SJSA1 (cell line): Measurements from ENCODE around the gene GPX2. TPM values are rescaled to one million over a fixed set of nuclear protein-coding genes. Genes with fewer than 3 reads are reported as not detected.

Experiments used
- DNase-seq, 2 experiments: peaks; one replicate each; pipeline ENCODE4 v3.0.0-alpha.2; 2015 to 2020; ENCODE audit warnings: low spot score in 2 of 2, low read depth in 1 of 2
- H3K27ac ChIP-seq: fragments of 250-450 bp; sonication (Bioruptor Pico); 2 replicates; pipeline ENCODE4 v1.5.1; 2020; ENCODE audit warnings: mild to moderate bottlenecking, moderate library complexity
- H3K27me3 ChIP-seq: fragments of 250-450 bp; sonication (Bioruptor Pico); replicated peaks from 2 replicates; pipeline ENCODE4 v1.5.1; 2020; ENCODE audit warnings: mild to moderate bottlenecking, moderate library complexity
- H3K36me3 ChIP-seq: fragments of 250-450 bp; sonication (Bioruptor Pico); 2 replicates; pipeline ENCODE4 v1.5.1; 2020; ENCODE audit warnings: mild to moderate bottlenecking
- H3K4me1 ChIP-seq: fragments of 250-450 bp; sonication (Bioruptor Pico); replicated peaks from 2 replicates; pipeline ENCODE4 v1.6.1; 2021; ENCODE audit warnings: mild to moderate bottlenecking
- H3K4me3 ChIP-seq: fragments of 250-450 bp; sonication (Bioruptor Pico); 2 replicates; pipeline ENCODE4 v1.5.1; 2020; ENCODE audit warnings: mild to moderate bottlenecking
- H3K9me3 ChIP-seq: fragments of 250-450 bp; sonication (Bioruptor Pico); replicated peaks from 2 replicates; pipeline ENCODE4 v1.5.1; 2020; ENCODE audit warnings: mild to moderate bottlenecking
- total RNA-seq: library from RNA; depleted of rRNA; stranded (reverse); fragments of >200 nt; shearing (Covaris generic); gene quantifications from 2 replicates; pipeline ENCODE4 v1.2.3, GENCODE V29; 2014

The GPX2 gene
- total RNA-seq, 1 experiment from 2014 or later = not detected

DNA sequence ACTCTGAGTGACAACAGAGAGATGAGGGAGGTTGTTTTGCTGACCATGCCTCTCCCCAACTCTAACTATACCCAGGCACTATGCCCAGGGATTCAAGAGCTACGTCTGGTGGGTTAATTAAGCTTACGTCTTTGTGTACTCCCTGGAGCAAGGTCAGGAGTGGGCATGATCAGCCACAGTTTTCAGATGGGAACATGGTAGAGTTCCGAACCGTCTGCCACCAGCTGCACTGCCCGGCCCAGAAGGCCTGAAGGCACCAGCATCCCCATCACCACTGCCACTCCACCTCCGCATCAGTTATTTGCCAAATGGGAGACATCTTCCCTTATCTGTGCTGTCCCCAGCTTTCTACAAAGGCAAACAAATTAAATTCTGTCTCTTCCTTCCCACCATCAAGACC is 11.1 kb upstream of the GPX2 start:
- H3K27me3 ChIP-seq = no peaks in the 10 kb centered on the region
- no peak overlapping the region for H3K4me3 ChIP-seq
- no peaks in the 10 kb centered on the region for H3K9me3 ChIP-seq
- no peaks in the 10 kb centered on the region for H3K4me1 ChIP-seq
- no peak for DNase-seq
- no peak overlapping the region for H3K27ac ChIP-seq
- no peaks in the 10 kb centered on the region for H3K36me3 ChIP-seq

DNA sequence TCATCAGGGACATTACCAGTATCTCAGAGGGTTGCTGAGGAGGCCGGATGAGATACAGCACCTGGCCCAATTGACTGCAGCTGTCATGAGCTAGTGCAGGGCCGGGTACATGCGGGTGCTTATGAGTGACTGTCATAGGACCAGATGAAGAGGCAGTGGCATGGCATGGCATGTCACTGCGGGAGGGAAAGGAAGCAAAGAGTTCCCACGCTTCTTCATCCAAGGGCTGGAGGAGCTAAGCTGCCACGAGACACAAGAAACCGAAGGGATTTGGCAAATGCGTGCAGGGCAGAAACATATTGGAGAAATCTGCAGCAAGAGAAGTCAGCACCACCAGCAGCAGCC is 10.7 kb upstream of the GPX2 start:
- no peak overlapping the region for H3K27ac ChIP-seq
- no peak overlapping the region for H3K4me3 ChIP-seq

DNA sequence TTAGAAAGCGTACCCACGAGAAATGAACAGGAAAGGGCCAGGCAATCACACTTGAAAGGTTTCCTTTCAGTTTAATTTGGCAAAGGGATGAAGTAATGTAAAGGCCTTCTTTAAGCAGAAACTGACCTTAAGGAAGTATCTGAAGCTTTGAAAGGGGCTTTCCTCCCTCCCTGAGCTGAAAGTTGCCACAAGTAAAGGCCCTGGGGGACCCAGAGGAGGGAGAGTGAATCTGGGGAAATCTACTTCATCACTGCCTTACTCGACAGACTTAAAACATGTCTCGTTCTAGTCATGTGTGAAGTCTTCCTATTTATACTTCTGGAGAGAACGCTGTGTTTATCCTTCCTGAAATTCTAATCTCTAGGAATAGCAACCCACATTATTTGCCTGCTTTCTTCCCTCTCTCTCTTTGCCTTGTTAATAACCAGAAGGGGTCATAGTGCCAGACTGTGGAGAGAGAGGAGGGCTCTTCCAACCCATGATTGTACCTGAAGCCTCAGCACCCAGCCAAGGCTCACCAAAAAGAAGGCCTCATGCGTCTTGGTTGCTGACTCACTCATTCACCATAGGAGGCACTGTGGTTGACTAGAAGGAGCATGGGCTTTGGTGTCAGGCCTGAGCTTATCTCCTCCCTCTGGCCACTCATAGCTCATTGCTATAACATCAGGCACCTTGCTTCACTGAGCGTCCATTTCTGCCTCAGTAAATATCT is 10.2 kb upstream of the GPX2 start:
- Histone ChIP-seq H3K27me3 (no peaks in the 10 kb centered on the region), H3K36me3 (no peaks in the 10 kb centered on the region), H3K27ac (no peak overlapping the region), H3K9me3 (no peaks in the 10 kb centered on the region), H3K4me1 (no peaks in the 10 kb centered on the region), H3K4me3 (no peak overlapping the region)
- DNase-seq = no peak

More for the DNA sequence above, 10.7 kb upstream of the GPX2 start:
- Histone ChIP-seq H3K4me1 (no peaks in the 10 kb centered on the region), H3K36me3 (no peaks in the 10 kb centered on the region), H3K27me3 (no peaks in the 10 kb centered on the region), H3K9me3 (no peaks in the 10 kb centered on the region)
- no peak for DNase-seq

DNA sequence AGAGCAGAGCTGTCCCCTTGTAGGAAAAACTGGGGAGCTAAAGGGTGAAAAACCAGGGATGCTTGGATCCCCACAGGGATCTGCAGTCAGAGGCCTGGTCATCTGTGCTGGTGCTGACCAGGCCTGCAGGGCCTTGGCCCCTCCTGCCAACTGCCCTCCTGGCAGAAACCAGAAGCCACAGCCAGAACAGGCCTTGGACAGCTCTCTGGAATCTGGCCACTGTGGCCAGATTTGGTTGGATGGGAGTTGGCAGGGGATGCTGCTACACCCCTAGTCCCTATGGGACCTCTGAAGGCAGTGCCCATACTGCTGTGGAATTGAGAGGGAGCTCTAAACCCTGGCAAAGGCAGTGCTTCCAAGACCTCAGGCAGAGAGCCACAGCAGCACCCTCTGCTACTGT is 9.2 kb upstream of the GPX2 start:
- Histone ChIP-seq H3K9me3 (no peaks in the 10 kb centered on the region), H3K27ac (no peak overlapping the region), H3K4me3 (no peak overlapping the region), H3K36me3 (no peaks in the 10 kb centered on the region; the same call in 1 of the 2 replicates), H3K4me1 (no peaks in the 10 kb centered on the region), H3K27me3 (no peaks in the 10 kb centered on the region)
- DNase-seq = no peak

DNA sequence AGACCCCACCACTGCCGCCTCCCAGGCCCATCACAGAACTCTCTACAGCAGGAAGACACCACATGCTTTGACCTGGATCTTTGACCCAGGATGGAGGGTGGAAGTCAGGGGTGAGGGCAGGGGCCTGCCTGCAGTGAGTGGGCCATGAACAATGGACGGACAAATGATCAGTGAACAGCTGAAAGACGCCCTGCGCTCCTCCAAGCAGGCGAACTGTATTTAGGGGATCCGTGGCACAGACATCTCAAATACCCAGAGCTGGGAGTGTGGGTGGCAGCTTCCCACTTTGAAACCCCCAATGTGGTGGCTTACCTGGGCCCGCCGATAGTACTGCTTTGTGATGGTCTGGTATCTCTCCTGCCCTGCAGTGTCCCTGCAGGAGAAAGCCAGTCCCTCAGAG is 8.7 kb upstream of the GPX2 start:
- no peak for DNase-seq
- no peaks in the 10 kb centered on the region for H3K27me3 ChIP-seq
- no peaks in the 10 kb centered on the region for H3K4me1 ChIP-seq
- H3K9me3 ChIP-seq = no peaks in the 10 kb centered on the region
- H3K36me3 ChIP-seq = no peaks in the 10 kb centered on the region; the same call in 1 of the 2 replicates
- H3K27ac ChIP-seq = no peak overlapping the region
- H3K4me3 ChIP-seq = no peak overlapping the region

DNA sequence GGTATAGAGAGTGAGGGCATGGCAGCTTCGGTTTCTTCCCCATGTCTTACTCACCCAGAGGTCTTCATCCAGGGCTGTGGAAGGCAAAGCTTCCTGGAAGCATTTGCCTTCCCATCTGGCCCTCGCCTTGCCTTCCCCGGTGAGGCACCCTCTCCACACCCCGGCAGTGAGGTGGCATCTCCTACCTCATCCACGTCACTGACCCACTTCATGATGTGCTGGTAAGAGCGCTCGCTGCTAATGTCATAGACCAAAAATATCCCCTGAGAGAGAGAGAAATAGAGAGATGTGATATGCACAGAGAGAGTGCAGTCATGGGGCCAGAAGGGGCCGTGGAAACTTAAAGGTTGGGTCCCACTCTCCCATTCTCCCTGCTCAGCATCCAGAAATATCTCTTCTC is 8.3 kb upstream of the GPX2 start:
- no peaks in the 10 kb centered on the region; the same call in 1 of the 2 replicates for H3K36me3 ChIP-seq
- H3K4me1 ChIP-seq = no peaks in the 10 kb centered on the region

DNA sequence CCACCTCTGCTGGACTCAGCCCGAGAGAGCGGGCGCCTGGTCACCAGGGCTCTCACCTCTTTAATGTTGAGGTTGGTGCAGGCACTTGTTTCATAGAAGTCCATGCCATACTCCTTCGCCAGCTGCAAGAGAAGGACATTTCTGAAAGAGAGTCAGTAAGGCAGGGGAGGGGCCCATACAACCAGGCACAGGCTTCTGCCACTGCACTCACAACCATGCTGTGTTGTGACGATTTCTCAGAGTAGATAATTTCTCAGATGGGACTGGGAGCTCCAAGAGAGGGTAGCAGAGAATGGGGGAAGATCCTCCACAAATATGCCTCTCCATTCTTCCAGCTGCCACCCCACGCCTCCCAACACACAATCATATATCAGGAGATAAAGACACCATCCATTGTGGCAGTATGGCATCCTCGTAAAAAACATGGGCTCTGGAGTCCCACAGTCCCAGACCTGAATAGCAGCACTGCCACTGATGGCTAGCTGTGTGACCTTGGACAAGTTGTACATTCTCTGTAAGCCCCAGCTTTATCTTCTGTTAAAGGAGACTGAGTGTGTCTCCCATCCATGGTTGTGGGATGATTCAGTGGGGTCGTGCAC is 6.2 kb upstream of the GPX2 start:
- Histone ChIP-seq H3K27me3 (no peaks in the 10 kb centered on the region), H3K4me1 (no peaks in the 10 kb centered on the region), H3K4me3 (no peak overlapping the region), H3K9me3 (no peaks in the 10 kb centered on the region), H3K27ac (no peak overlapping the region), H3K36me3 (no peaks in the 10 kb centered on the region; the same call in 1 of the 2 replicates)
- DNase-seq = no peak

More for the DNA sequence above, 8.3 kb upstream of the GPX2 start:
- no peak for DNase-seq
- Histone ChIP-seq H3K27me3 (no peaks in the 10 kb centered on the region), H3K27ac (no peak overlapping the region), H3K9me3 (no peaks in the 10 kb centered on the region), H3K4me3 (no peak overlapping the region)

DNA sequence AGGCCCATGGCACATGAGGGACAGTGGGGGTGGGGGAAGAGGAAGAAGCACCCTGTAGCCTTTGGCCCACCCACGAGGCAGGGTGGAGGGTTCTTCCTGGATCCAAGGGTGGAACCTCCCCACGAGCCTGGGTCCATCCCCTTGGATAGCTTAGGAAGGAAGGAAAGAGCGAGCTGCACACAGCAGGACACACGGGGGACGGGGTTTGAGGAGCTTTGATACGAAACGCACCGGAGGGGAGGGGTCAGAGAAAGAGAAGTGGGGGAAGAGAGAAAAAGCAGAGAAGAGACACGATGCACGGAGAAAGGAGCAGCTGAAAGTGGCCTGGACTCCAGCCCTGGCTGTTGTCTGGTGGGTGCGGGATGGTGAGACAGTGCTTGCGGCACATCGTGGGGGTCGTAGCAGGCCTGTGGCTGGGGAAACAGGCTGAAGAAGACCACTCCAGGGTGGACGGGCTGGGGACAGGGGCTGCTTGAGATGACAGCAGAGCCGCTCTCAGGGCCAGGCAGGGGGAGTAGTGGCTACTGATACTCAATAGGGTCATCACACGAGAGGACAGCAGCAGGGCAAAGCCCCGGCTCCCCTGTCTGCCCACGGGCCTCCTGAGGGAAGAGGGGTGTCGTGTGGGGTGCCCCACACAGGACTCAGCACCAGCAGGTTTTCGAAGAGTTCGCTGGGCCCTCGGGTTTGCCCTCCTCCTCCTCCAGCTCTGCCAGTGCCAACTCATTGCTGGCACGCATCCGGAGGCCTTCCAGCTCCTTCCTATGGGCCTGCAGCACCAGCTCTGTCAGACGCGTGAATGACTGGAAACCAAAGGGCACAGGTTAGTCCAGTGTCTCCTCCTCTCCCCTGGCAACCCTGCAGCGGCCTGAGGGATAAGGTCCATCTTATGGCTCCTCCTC is 5.4 kb upstream of the GPX2 start:
- Histone ChIP-seq H3K27me3 (no peaks in the 10 kb centered on the region), H3K9me3 (no peaks in the 10 kb centered on the region), H3K4me1 (no peaks in the 10 kb centered on the region), H3K27ac (no peak overlapping the region), H3K4me3 (no peak overlapping the region), H3K36me3 (no peaks in the 10 kb centered on the region; the same call in 1 of the 2 replicates)
- DNase-seq = no peak

DNA sequence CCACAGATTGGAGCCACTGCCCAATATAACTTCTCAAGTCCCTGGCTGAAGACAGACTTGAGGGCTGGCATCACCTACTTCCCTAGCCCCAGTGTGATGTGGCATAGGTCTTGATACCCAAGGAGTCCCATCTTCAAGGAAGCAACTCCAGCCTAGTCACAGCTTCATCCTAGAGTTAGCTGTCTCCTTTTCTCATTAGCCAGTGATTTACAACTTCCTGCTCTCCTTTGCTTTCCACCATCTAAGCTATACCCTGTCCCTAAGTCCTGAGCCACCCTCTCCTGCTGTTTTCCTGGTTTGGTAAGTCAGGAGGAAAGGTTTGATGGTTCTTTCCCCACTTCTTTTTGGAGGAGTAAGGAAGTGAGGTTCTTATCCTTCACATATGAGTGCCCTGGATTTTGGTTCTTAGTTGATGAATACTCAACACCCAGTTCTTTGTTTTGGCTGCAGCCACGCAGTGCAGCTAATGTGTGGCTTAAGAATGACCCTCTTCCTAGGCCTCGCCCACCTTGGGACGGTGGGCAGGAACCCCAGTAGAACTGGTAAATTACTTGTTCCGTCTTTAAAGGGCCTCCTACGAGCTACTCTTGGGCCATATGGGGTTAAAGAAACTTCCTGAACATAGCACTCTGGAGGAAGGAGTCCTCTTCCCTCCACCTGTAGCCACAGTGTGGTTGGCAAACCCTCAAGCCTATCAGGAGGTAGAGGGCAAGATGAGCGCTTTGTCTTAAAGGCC is 3.9 kb upstream of the GPX2 start:
- DNase-seq = no peak
- no peaks in the 10 kb centered on the region for H3K27me3 ChIP-seq
- no peaks in the 10 kb centered on the region; the same call in 1 of the 2 replicates for H3K36me3 ChIP-seq
- H3K27ac ChIP-seq = no peak overlapping the region
- H3K9me3 ChIP-seq = no peaks in the 10 kb centered on the region
- no peak overlapping the region for H3K4me3 ChIP-seq
- H3K4me1 ChIP-seq = no peaks in the 10 kb centered on the region

DNA sequence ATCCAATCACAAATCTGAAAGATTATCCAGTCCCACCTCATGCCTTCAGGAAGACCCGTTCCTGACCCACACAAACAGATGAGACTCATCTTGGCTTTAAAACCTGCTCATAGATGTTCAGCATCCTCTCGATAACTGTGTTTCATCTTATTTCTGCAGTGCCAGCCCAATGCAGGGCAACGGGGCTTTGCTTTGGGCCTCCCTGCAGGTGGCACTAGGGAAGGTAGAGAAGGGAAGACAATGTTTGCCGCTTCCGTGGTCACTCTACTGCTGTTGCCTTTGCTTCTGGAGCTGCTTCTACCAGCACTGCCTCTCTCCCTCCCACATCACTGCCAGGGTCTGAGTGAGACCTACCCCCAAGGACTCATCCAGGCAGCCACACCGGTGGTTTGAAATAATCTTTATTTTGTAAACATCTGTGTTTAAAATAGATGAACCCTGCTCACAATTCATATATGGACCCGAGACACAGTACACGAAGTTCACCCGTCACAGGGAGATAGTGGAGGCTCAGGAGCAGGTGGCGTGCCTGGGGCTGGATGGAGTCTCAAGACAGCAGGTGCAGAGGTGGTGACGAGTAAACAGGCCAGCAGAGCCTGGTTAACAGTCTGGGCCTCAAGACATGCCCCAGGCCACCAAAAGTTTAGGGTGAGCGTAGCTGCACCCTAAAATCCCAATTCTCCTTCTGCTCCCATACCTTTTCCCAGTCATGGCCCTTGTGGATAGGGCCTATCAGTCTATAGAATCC is 3.1 kb upstream of the GPX2 start:
- no peak overlapping the region for H3K4me3 ChIP-seq
- H3K36me3 ChIP-seq = no peaks in the 10 kb centered on the region; the same call in 1 of the 2 replicates
- H3K4me1 ChIP-seq = no peaks in the 10 kb centered on the region
- no peaks in the 10 kb centered on the region for H3K27me3 ChIP-seq
- no peak for DNase-seq
- H3K27ac ChIP-seq = no peak overlapping the region
- no peaks in the 10 kb centered on the region for H3K9me3 ChIP-seq

DNA sequence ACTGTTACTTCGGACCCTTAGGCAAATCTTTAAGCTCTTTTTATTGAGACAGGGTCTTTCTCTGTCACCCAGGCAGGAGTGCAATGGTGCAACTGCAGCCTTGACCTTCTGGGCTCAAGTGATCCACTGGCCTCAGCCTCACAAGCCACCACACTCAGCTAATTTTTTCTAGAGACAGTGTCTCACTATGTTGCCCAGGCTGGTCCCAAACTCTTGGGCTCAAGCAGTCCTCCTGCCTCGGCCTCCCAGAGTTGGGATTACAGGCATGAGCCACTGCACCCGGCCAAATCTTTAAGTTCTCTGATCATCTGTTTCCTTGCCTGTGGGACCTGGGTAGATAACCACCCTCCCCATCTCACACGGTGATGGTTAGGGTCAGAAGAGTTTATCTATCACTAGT is 2.3 kb upstream of the GPX2 start:
- Histone ChIP-seq H3K9me3 (no peaks in the 10 kb centered on the region), H3K27ac (no peak overlapping the region), H3K4me1 (no peaks in the 10 kb centered on the region), H3K4me3 (no peak overlapping the region), H3K36me3 (no peaks in the 10 kb centered on the region; the same call in 1 of the 2 replicates), H3K27me3 (no peaks in the 10 kb centered on the region)
- no peak for DNase-seq

DNA sequence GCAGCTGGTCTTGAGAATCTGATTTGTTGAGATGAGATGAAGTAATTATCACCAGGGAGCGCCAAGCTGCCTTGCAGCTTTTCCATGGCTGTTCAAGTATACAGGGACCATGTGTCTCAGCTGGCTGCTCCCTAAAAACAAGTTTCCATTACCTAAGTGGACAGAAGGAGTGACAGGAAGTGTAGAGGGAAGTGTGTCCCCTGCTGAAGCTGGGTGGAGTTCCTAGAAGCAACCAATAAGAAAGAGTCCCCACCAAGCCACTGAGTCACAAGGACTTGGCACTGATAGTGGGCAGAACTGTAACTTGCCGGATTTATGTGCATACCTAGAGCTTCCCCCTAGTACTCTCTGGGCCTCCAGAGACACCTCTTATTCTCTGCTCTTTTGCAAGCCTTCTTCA is 1.5 kb upstream of the GPX2 start:
- H3K4me3 ChIP-seq = no peak overlapping the region
- no peak for DNase-seq

DNA sequence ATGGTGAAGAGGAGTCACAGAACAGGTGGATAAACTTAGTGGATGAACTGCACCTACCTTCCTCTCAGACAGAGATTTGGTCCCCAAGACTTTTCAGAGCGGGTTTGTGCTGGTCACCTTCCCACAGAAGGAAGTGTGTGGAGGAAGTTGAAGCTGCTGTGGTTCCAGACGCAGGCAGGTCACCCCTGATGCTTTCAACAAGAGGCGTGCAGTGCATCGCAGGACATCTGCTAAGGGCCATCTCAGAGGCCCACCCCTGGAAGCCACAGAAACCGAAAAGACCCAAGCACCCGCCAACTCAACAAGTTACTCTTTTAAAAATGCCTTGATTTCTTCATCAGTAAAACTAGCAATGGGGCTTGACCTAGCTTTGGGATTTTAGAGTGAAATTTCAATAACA is 1.0 kb upstream of the GPX2 start:
- H3K4me1 ChIP-seq = no peaks in the 10 kb centered on the region
- no peaks in the 10 kb centered on the region for H3K9me3 ChIP-seq
- no peak overlapping the region for H3K27ac ChIP-seq
- no peaks in the 10 kb centered on the region for H3K27me3 ChIP-seq
- DNase-seq = no peak
- H3K4me3 ChIP-seq = no peak overlapping the region
- no peaks in the 10 kb centered on the region; the same call in 1 of the 2 replicates for H3K36me3 ChIP-seq

More for the DNA sequence above, 1.5 kb upstream of the GPX2 start:
- Histone ChIP-seq H3K27ac (no peak overlapping the region), H3K27me3 (no peaks in the 10 kb centered on the region), H3K36me3 (no peaks in the 10 kb centered on the region; the same call in 1 of the 2 replicates), H3K9me3 (no peaks in the 10 kb centered on the region), H3K4me1 (no peaks in the 10 kb centered on the region)
